ENCODE results near the gene SHFL. TPM values are rescaled to one million over a fixed set of nuclear protein-coding genes. Genes with fewer than 3 reads are reported as not detected.

Gene SHFL
- total RNA-seq, 4 donors from 2014 or later, result 39.9 to 125 (median 62.7) TPM

Small RNA genes lying within 50 kb of the gene (small RNA-seq; reads per million reads assigned to genes)
- gene MIR5589, result 0 reads per million in 2 donors
- 39.6 to 55.1 reads per million in 2 donors for gene SNORD105
- 4,292 to 5,284 reads per million in 2 donors for gene SNORD105B

Other genes starting within 250 kb of the SHFL start
- 1 to 10 TPM in 3 of 4 donors, not detected in 1; 1.1 to 5.3 (median 2.1) TPM for gene OLFM2, start 149.8 kb upstream of the SHFL start, total RNA-seq
- gene COL5A3, start 75.8 kb upstream of the SHFL start, total RNA-seq, result 1 to 10 TPM; 1.2 to 9.1 (median 4.1) TPM
- gene RDH8, start 72.8 kb upstream of the SHFL start, total RNA-seq, result not detected
- gene ANGPTL6, start 16.4 kb downstream of the SHFL start, total RNA-seq, result 10 to 100 TPM in 1 of 4 donors, 1 to 10 TPM in 3; 1.1 to 19.0 (median 2.5) TPM
- gene PPAN, start 20.0 kb downstream of the SHFL start, total RNA-seq, result 100 to 1,000 TPM in 1 of 4 donors, 10 to 100 TPM in 3; 11.7 to 147 (median 24.7) TPM
- 10 to 100 TPM in 2 of 4 donors, 1 to 10 TPM in 2; 7.0 to 21.5 (median 11.6) TPM for gene P2RY11, start 25.4 kb downstream of the SHFL start, total RNA-seq
- 100 to 1,000 TPM; 111 to 220 (median 181) TPM for gene EIF3G, start 33.6 kb downstream of the SHFL start, total RNA-seq
- 100 to 1,000 TPM in 1 of 4 donors, 10 to 100 TPM in 3; 22.1 to 195 (median 41.5) TPM for gene DNMT1, start 108.6 kb downstream of the SHFL start, total RNA-seq
- 1 to 10 TPM; 2.8 to 4.8 (median 3.1) TPM for gene S1PR2, start 145.0 kb downstream of the SHFL start, total RNA-seq
- gene MRPL4, start 165.9 kb downstream of the SHFL start, total RNA-seq, result 10 to 100 TPM; 43.8 to 49.6 (median 45.3) TPM
- gene ICAM1, start 184.8 kb downstream of the SHFL start, total RNA-seq, result 10 to 100 TPM in 2 of 4 donors, 1 to 10 TPM in 2; 2.6 to 62.7 (median 12.7) TPM
- not detected for gene ICAM4, start 200.6 kb downstream of the SHFL start, total RNA-seq
- under 1 TPM in 1 of 4 donors, not detected in 3; 0.27 TPM for gene ICAM5, start 203.6 kb downstream of the SHFL start, total RNA-seq
- 10 to 100 TPM in 1 of 4 donors, 1 to 10 TPM in 1, not detected in 2; 2.1 to 10.7 TPM for gene ZGLP1, start 223.5 kb downstream of the SHFL start, total RNA-seq
- gene FDX2, start 229.7 kb downstream of the SHFL start, total RNA-seq, result 10 to 100 TPM in 3 of 4 donors, 1 to 10 TPM in 1; 8.3 to 22.2 (median 12.5) TPM
- 10 to 100 TPM; 42.1 to 66.5 (median 55.8) TPM for gene RAVER1, start 247.2 kb downstream of the SHFL start, total RNA-seq